D721Med (cell line): ENCODE results near the gene ERCC6L.

ENCODE experiments used
- DNase-seq: peaks from one replicate; pipeline ENCODE4 v3.0.0; 2011; ENCODE audit warnings: low spot score; ENCODE audit not compliant: insufficient read length
- FAIRE-seq: peaks from 2 replicates; lab custom pipeline; 2011; peaks lifted over from hg19 to GRCh38; lab: Jason Lieb, UNC
- CTCF ChIP-seq: IDR thresholded peaks from 2 replicates; pipeline ENCODE4 v1.5.1; 2012; ENCODE audit warnings: mild to moderate bottlenecking, control low read depth; ENCODE audit not compliant: insufficient read depth; ENCODE audit errors: missing control alignments

The ERCC6L gene

GRCh38 chrX:72216973-72217372 lies 21.9 kb downstream of the ERCC6L start:
- FAIRE-seq (no peak), DNase-seq (no peak)
- no peak for TF ChIP-seq CTCF

GRCh38 chrX:72208126-72208800 lies 30.6 kb downstream of the ERCC6L start:
- DNase-seq (no peak), FAIRE-seq (no peak)
- TF ChIP-seq CTCF: no peak

GRCh38 chrX:72207366-72207765 lies 31.5 kb downstream of the ERCC6L start:
- DNase-seq (no peak), FAIRE-seq (no peak)

GRCh38 chrX:72205706-72206105 lies 33.1 kb downstream of the ERCC6L start:
- FAIRE-seq: no peak
- TF ChIP-seq CTCF: no peak
- DNase-seq: no peak

More at GRCh38 chrX:72207366-72207765, 31.5 kb downstream of the ERCC6L start:
- TF ChIP-seq CTCF: no peak

GRCh38 chrX:72203421-72203820 lies 35.4 kb downstream of the ERCC6L start:
- TF ChIP-seq CTCF: no peak
- FAIRE-seq: no peak
- DNase-seq: no peak

GRCh38 chrX:72202792-72203401 lies 35.9 kb downstream of the ERCC6L start:
- TF ChIP-seq CTCF: no peak
- FAIRE-seq (no peak), DNase-seq (no peak)
